Activated T-cell treated with anti-CD3 and anti-CD28 coated beads, Interleukin-2, amount 50 U/mL, for 24 hours (primary cell): ENCODE data around the gene VASH2.
A peak's percentile ranks its signal among the peaks of the same experiment; 100 is the strongest.
"Not testable (repeated sequence)": the region's sequence is repeated elsewhere in the genome, so short reads cannot be mapped to it uniquely, and the experiment has no call there.

Experiments
- DNase-seq: peaks from one replicate; pipeline ENCODE4 v3.0.0-alpha.2; 2020
- H3K27ac Mint-ChIP-seq: 2 replicates; pipeline ENCODE4 v1.8.0; 2020; ENCODE audit warnings: mild to moderate bottlenecking, mixed read lengths
- H3K27me3 Mint-ChIP-seq: 2 replicates; pipeline ENCODE4 v1.8.0; 2020; ENCODE audit warnings: mixed read lengths
- H3K36me3 Mint-ChIP-seq: 2 replicates; pipeline ENCODE4 v1.8.0; 2020; ENCODE audit warnings: low read depth, mixed read lengths
- H3K4me1 Mint-ChIP-seq: 2 replicates; pipeline ENCODE4 v1.8.0; 2020; ENCODE audit warnings: low read depth, mixed read lengths
- H3K4me3 Mint-ChIP-seq: 2 replicates; pipeline ENCODE4 v1.8.0; 2020; ENCODE audit warnings: mild to moderate bottlenecking, moderate library complexity, mixed read lengths
- H3K9me3 Mint-ChIP-seq: 2 replicates; pipeline ENCODE4 v1.8.0; 2020; ENCODE audit warnings: mixed read lengths

Gene VASH2

GRCh38 chr1:212994926-212995325 lies 44.6 kb downstream of the VASH2 start:
- Mint-ChIP-seq H3K9me3 (no peaks in the 10 kb centered on the region), H3K27me3 (no peaks in the 10 kb centered on the region), H3K36me3 (peaks cover 75% of the 10 kb centered on the region), H3K4me3 (no peak overlapping the region), H3K4me1 (peaks cover 9% of the 10 kb centered on the region), H3K27ac (no peak overlapping the region)
- no peak for DNase-seq

GRCh38 chr1:213003256-213003655 lies 52.9 kb downstream of the VASH2 start:
- no peak for DNase-seq
- peaks cover 83% of the 10 kb centered on the region for H3K36me3 Mint-ChIP-seq
- no peaks in the 10 kb centered on the region for H3K27me3 Mint-ChIP-seq
- H3K9me3 Mint-ChIP-seq = no peaks in the 10 kb centered on the region
- peaks cover 14% of the 10 kb centered on the region for H3K4me1 Mint-ChIP-seq
- H3K27ac Mint-ChIP-seq = peak overlapping the region; percentile 82
- H3K4me3 Mint-ChIP-seq = peak overlapping the region; percentile 19

GRCh38 chr1:213008564-213008963 lies 58.2 kb downstream of the VASH2 start:
- no peak for DNase-seq
- Mint-ChIP-seq H3K36me3 (peaks cover 95% of the 10 kb centered on the region), H3K4me1 (peaks cover 38% of the 10 kb centered on the region), H3K27ac (no peak overlapping the region), H3K4me3 (no peak overlapping the region), H3K27me3 (no peaks in the 10 kb centered on the region), H3K9me3 (no peaks in the 10 kb centered on the region)

- DNase-seq = no peak
- peak overlapping the region; percentile 100 for H3K27ac Mint-ChIP-seq
- H3K4me3 Mint-ChIP-seq = peak overlapping the region; percentile 99
- H3K27me3 Mint-ChIP-seq = no peaks in the 10 kb centered on the region
- peaks cover 32% of the 10 kb centered on the region for H3K4me1 Mint-ChIP-seq
- H3K9me3 Mint-ChIP-seq = no peaks in the 10 kb centered on the region
- peaks cover 54% of the 10 kb centered on the region for H3K36me3 Mint-ChIP-seq
Measured at GRCh38 chr1:213014642-213015041, 64.3 kb downstream of the VASH2 start.

- H3K36me3 Mint-ChIP-seq = peaks cover 47% of the 10 kb centered on the region
- DNase-seq = peak; percentile 94
- H3K4me1 Mint-ChIP-seq = peaks cover 32% of the 10 kb centered on the region
- no peaks in the 10 kb centered on the region for H3K27me3 Mint-ChIP-seq
- peak within 1 kb of the TSS; percentile 100 for H3K27ac Mint-ChIP-seq
- no peaks in the 10 kb centered on the region for H3K9me3 Mint-ChIP-seq
- H3K4me3 Mint-ChIP-seq = peak within 1 kb of the TSS; percentile 99
Measured at GRCh38 chr1:213015099-213016050, 65.0 kb downstream of the VASH2 start, which contains the start of gene ANGEL2. TSS of gene ANGEL2 (minus strand) at chr1:213015867. CDS start at chr1:213015671, 196 bp downstream.

GRCh38 chr1:213017447-213018273 lies 67.3 kb downstream of the VASH2 start:
- DNase-seq = no peak
- Mint-ChIP-seq H3K27me3 (no peaks in the 10 kb centered on the region), H3K9me3 (no peaks in the 10 kb centered on the region), H3K36me3 (peaks cover 25% of the 10 kb centered on the region), H3K27ac (no peak overlapping the region), H3K4me1 (peaks cover 18% of the 10 kb centered on the region), H3K4me3 (no peak overlapping the region)

- DNase-seq = no peak
- no peak overlapping the region for H3K4me3 Mint-ChIP-seq
Measured at GRCh38 chr1:213019450-213019849, 69.1 kb downstream of the VASH2 start.

GRCh38 chr1:213020016-213020415 lies 69.7 kb downstream of the VASH2 start:
- Mint-ChIP-seq H3K27me3 (no peaks in the 10 kb centered on the region), H3K9me3 (no peaks in the 10 kb centered on the region), H3K4me3 (no peak overlapping the region), H3K4me1 (no peaks in the 10 kb centered on the region), H3K36me3 (peaks cover 6% of the 10 kb centered on the region), H3K27ac (no peak overlapping the region)
- DNase-seq = no peak

More at GRCh38 chr1:213019450-213019849, 69.1 kb downstream of the VASH2 start:
- Mint-ChIP-seq H3K4me1 (peaks cover 2% of the 10 kb centered on the region), H3K27ac (no peak overlapping the region), H3K36me3 (peaks cover 12% of the 10 kb centered on the region), H3K9me3 (no peaks in the 10 kb centered on the region), H3K27me3 (no peaks in the 10 kb centered on the region)

- not testable (repeated sequence) for H3K9me3 Mint-ChIP-seq, H3K36me3 Mint-ChIP-seq, H3K4me3 Mint-ChIP-seq, H3K27ac Mint-ChIP-seq, DNase-seq, H3K4me1 Mint-ChIP-seq
- peaks cover 55% of the 10 kb centered on the region for H3K27me3 Mint-ChIP-seq
Measured at GRCh38 chr1:213027024-213027423, 76.7 kb downstream of the VASH2 start.

GRCh38 chr1:213032651-213033050 lies 82.3 kb downstream of the VASH2 start:
- DNase-seq = no peak
- H3K36me3 Mint-ChIP-seq = no peaks in the 10 kb centered on the region
- no peak overlapping the region for H3K27ac Mint-ChIP-seq
- peaks cover 62% of the 10 kb centered on the region for H3K27me3 Mint-ChIP-seq
- no peaks in the 10 kb centered on the region for H3K9me3 Mint-ChIP-seq
- no peak overlapping the region for H3K4me3 Mint-ChIP-seq
- no peaks in the 10 kb centered on the region for H3K4me1 Mint-ChIP-seq

- Mint-ChIP-seq H3K36me3 (no peaks in the 10 kb centered on the region), H3K27ac (no peak overlapping the region), H3K27me3 (peaks cover 50% of the 10 kb centered on the region), H3K9me3 (no peaks in the 10 kb centered on the region), H3K4me3 (no peak overlapping the region), H3K4me1 (no peaks in the 10 kb centered on the region)
- no peak for DNase-seq
Measured at GRCh38 chr1:213034713-213035112, 84.4 kb downstream of the VASH2 start.

GRCh38 chr1:213035573-213035972 lies 85.2 kb downstream of the VASH2 start:
- Mint-ChIP-seq H3K4me3 (no peak overlapping the region), H3K4me1 (no peaks in the 10 kb centered on the region), H3K27ac (no peak overlapping the region), H3K9me3 (no peaks in the 10 kb centered on the region), H3K27me3 (peaks cover 43% of the 10 kb centered on the region), H3K36me3 (no peaks in the 10 kb centered on the region)
- DNase-seq = no peak
